ENCODE measurements around the gene IFITM10. TPM values are rescaled to one million over a fixed set of nuclear protein-coding genes. Genes with fewer than 3 reads are reported as not detected.

Gene IFITM10
- 2.2 to 2.8 TPM (median 2.7 TPM) in 3 replicates for total RNA-seq

DNA sequence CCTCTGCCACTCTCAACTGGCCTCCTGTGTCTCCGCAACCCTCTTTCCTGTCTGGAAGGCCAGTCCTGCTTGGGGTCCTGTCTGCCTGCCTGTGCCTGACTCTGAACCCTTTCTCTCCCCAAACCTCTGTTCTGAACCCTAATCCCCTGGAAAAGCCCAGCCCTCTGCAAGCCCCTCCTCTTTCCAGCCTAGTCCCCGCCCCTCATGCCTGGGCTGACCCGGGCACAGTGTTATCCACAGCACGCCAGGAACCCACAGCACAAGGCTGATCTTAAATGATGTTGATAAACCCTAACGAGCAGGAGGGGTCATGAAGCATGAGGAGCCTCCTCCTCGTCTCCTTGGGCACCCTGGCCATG lies at the start of gene IFITM10:
Gene IFITM10, minus strand, starts transcription at position 115 of the 359 bp plus-strand sequence. CDS start 153 bp downstream, outside the sequence.
- peaks cover 44% of the 10 kb centered on the region for H3K27me3 Mint-ChIP-seq (ENCODE audit: low read depth)
- no peaks in the 10 kb centered on the region for H3K36me3 Mint-ChIP-seq
- H3K4me1 Mint-ChIP-seq = peaks cover 12% of the 10 kb centered on the region
- DNase-seq (ENCODE audit: low spot score in 2 of 2, unreplicated experiment in 2 of 2) = no peak
- H3K27ac Mint-ChIP-seq = no peak within 1 kb of the TSS
- TF ChIP-seq CTCF (IDR thresholded peaks at IDR 0.05; ENCODE audit: unreplicated experiment) = no peak
- peak within 1 kb of the TSS; percentile 52 for H3K4me3 Mint-ChIP-seq
- H3K9me3 Mint-ChIP-seq = no peaks in the 10 kb centered on the region

- no peak for DNase-seq (ENCODE audit: low spot score in 2 of 2, unreplicated experiment in 2 of 2)
- H3K4me1 Mint-ChIP-seq = peaks cover 13% of the 10 kb centered on the region
- no peaks in the 10 kb centered on the region for H3K9me3 Mint-ChIP-seq
- no peak overlapping the region for H3K4me3 Mint-ChIP-seq
- H3K27ac Mint-ChIP-seq = no peak overlapping the region
- TF ChIP-seq CTCF (IDR thresholded peaks at IDR 0.05; ENCODE audit: unreplicated experiment) = no peak
- peaks cover 19% of the 10 kb centered on the region for H3K27me3 Mint-ChIP-seq (ENCODE audit: low read depth)
- no peaks in the 10 kb centered on the region for H3K36me3 Mint-ChIP-seq
Observed at GRCh38 chr11:1797391-1798125, 47.2 kb upstream of the IFITM10 start.

GRCh38 chr11:1796413-1797011 lies 46.1 kb upstream of the IFITM10 start:
- peaks cover 26% of the 10 kb centered on the region for H3K27me3 Mint-ChIP-seq (ENCODE audit: low read depth)
- H3K27ac Mint-ChIP-seq = no peak overlapping the region
- TF ChIP-seq CTCF (IDR thresholded peaks at IDR 0.05; ENCODE audit: unreplicated experiment) = no peak
- peaks cover 12% of the 10 kb centered on the region for H3K4me1 Mint-ChIP-seq
- no peak overlapping the region for H3K4me3 Mint-ChIP-seq
- H3K36me3 Mint-ChIP-seq = no peaks in the 10 kb centered on the region
- DNase-seq (ENCODE audit: low spot score in 2 of 2, unreplicated experiment in 2 of 2) = no peak
- H3K9me3 Mint-ChIP-seq = no peaks in the 10 kb centered on the region

DNA sequence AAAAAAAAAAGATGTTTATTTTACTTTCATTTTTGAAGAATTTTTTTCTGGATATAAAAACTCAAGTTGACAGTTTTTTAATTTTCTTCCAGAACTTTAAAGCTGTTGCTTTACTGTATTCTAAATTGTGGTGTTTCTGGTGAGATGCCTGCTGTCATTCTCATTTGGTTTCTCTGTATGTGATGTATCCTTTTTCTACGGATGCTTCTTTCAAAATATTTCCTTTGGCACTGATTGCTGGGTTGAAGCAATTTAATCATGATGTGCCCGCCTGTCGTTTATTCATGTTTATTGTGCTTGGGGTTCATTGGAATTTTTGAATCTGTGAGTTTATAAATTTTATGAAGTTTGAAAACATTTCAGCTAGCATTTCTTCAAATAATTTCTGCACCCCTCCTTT lies 42.7 kb upstream of the IFITM10 start:
- H3K27me3 Mint-ChIP-seq (ENCODE audit: low read depth) = peaks cover 41% of the 10 kb centered on the region
- peaks cover 3% of the 10 kb centered on the region for H3K9me3 Mint-ChIP-seq
- peaks cover 8% of the 10 kb centered on the region for H3K4me1 Mint-ChIP-seq
- DNase-seq (ENCODE audit: low spot score in 2 of 2, unreplicated experiment in 2 of 2) = no peak
- H3K27ac Mint-ChIP-seq = no peak overlapping the region
- H3K36me3 Mint-ChIP-seq = no peaks in the 10 kb centered on the region
- no peak for TF ChIP-seq CTCF (IDR thresholded peaks at IDR 0.05; ENCODE audit: unreplicated experiment)
- no peak overlapping the region for H3K4me3 Mint-ChIP-seq

DNA sequence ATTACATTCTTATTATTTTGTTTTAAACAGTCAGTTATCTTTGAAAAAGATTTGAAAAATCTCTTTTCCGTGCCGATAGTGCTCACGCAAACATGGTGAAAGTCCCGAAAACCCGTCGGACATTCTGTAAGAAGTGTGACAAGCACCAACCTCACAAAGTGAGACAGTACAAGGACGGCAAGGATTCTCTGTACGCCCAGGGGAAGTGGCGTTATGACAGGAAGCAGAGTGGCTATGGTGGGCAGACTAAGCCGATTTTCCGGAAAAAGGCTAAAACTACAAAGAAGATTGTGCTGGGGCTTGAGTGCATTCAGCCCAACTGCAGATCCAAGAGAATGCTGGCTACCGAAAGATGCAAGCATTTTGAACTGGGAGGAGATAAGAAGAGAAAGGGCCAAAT lies 42.1 kb upstream of the IFITM10 start:
- no peak overlapping the region for H3K4me3 Mint-ChIP-seq
- DNase-seq (ENCODE audit: low spot score in 2 of 2, unreplicated experiment in 2 of 2) = no peak
- H3K9me3 Mint-ChIP-seq = peaks cover 5% of the 10 kb centered on the region
- peaks cover 8% of the 10 kb centered on the region for H3K4me1 Mint-ChIP-seq
- H3K27ac Mint-ChIP-seq = no peak overlapping the region
- TF ChIP-seq CTCF (IDR thresholded peaks at IDR 0.05; ENCODE audit: unreplicated experiment) = no peak
- peaks cover 41% of the 10 kb centered on the region for H3K27me3 Mint-ChIP-seq (ENCODE audit: low read depth)
- no peaks in the 10 kb centered on the region for H3K36me3 Mint-ChIP-seq

All from mesothelial cell of epicardium (in vitro differentiated cells).